ENCODE data around the gene SPDYE4. TPM values are rescaled to one million over a fixed set of nuclear protein-coding genes. Genes with fewer than 3 reads are reported as not detected.

SPDYE4 gene
- total RNA-seq, 3 donors from 2014 or later, result not detected

GRCh38 chr17:8719291-8720246, 38.8 kb downstream of the SPDYE4 start:
- no peaks in the 10 kb centered on the region for H3K4me1 Mint-ChIP-seq (ENCODE audit: low read depth)
- ATAC-seq, result no peak
- no peaks in the 10 kb centered on the region for H3K36me3 Mint-ChIP-seq (ENCODE audit: insufficient read depth)
- H3K9me3 Mint-ChIP-seq, result no peaks in the 10 kb centered on the region
- no peak for DNase-seq
- no peak overlapping the region for H3K4me3 Mint-ChIP-seq
- H3K27me3 Mint-ChIP-seq (ENCODE audit: low read depth), result peaks cover 3% of the 10 kb centered on the region

- Mint-ChIP-seq H3K4me1 (ENCODE audit: low read depth) (no peaks in the 10 kb centered on the region), H3K9me3 (no peaks in the 10 kb centered on the region), H3K36me3 (ENCODE audit: insufficient read depth) (no peaks in the 10 kb centered on the region), H3K27me3 (ENCODE audit: low read depth) (peaks cover 5% of the 10 kb centered on the region), H3K4me3 (no peak overlapping the region)
- ATAC-seq (no peak), DNase-seq (no peak)
Observed at GRCh38 chr17:8718001-8718563, 40.3 kb downstream of the SPDYE4 start.

GRCh38 chr17:8713878-8714277, 44.5 kb downstream of the SPDYE4 start:
- ATAC-seq (no peak), DNase-seq (no peak)
- Mint-ChIP-seq H3K4me3 (no peak overlapping the region), H3K9me3 (no peaks in the 10 kb centered on the region), H3K27me3 (ENCODE audit: low read depth) (peaks cover 13% of the 10 kb centered on the region), H3K36me3 (ENCODE audit: insufficient read depth) (no peaks in the 10 kb centered on the region), H3K4me1 (ENCODE audit: low read depth) (no peaks in the 10 kb centered on the region)

- Mint-ChIP-seq H3K27me3 (ENCODE audit: low read depth) (peaks cover 14% of the 10 kb centered on the region), H3K36me3 (ENCODE audit: insufficient read depth) (no peaks in the 10 kb centered on the region), H3K4me3 (no peak overlapping the region), H3K9me3 (no peaks in the 10 kb centered on the region), H3K4me1 (ENCODE audit: low read depth) (no peaks in the 10 kb centered on the region)
- DNase-seq, result no peak
- ATAC-seq, result no peak
Observed at GRCh38 chr17:8713315-8713714, 45.0 kb downstream of the SPDYE4 start.

DNA sequence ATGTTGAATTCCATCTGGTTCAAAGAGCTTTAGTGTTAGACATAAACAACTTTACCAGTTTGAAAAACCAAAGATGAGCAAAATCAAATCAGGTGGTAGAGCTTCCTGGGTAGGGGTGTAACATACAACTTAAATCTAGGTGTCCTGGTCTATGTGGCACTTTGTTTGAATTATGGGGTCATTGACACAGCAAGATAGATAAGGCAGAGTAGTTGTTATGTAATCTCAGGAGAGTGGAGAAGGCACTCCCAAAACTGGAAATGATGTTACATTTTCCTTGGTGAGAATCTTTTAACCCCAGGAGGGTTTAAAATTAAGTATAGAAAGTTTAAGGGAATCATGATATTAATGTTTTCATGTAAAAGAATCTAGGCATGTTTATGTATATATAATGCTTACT, 45.6 kb downstream of the SPDYE4 start:
- ATAC-seq, result no peak
- H3K27me3 Mint-ChIP-seq (ENCODE audit: low read depth), result peaks cover 20% of the 10 kb centered on the region
- no peak for DNase-seq
- no peaks in the 10 kb centered on the region for H3K9me3 Mint-ChIP-seq
- H3K36me3 Mint-ChIP-seq (ENCODE audit: insufficient read depth), result no peaks in the 10 kb centered on the region
- H3K4me1 Mint-ChIP-seq (ENCODE audit: low read depth), result no peaks in the 10 kb centered on the region
- no peak overlapping the region for H3K4me3 Mint-ChIP-seq

DNA sequence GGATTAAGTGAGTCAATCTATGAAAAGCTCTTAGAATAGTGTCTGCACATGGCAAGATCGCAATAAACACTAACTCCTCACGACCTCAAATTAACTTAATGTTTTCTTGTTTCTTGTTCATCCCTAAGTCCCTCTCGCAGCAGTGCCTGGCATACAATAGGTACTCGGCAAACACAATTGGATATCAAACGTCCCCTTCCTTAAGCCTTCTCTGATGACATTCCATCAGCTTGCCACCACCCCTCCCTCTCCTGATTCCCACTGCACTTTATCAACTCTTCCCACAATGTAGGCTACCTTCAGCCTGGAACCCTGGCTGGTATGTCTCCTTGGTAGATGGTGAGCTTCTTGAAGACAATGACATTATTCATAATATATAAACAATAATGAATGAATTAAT, 47.1 kb downstream of the SPDYE4 start:
- DNase-seq (no peak), ATAC-seq (no peak)
- Mint-ChIP-seq H3K36me3 (ENCODE audit: insufficient read depth) (no peaks in the 10 kb centered on the region), H3K4me1 (ENCODE audit: low read depth) (no peaks in the 10 kb centered on the region), H3K4me3 (no peak overlapping the region), H3K27me3 (ENCODE audit: low read depth) (peaks cover 23% of the 10 kb centered on the region), H3K9me3 (no peaks in the 10 kb centered on the region)

- H3K4me1 Mint-ChIP-seq (ENCODE audit: low read depth), result no peaks in the 10 kb centered on the region
- H3K36me3 Mint-ChIP-seq (ENCODE audit: insufficient read depth), result no peaks in the 10 kb centered on the region
- ATAC-seq, result no peak
- peaks cover 23% of the 10 kb centered on the region for H3K27me3 Mint-ChIP-seq (ENCODE audit: low read depth)
- H3K9me3 Mint-ChIP-seq, result no peaks in the 10 kb centered on the region
- H3K4me3 Mint-ChIP-seq, result no peak overlapping the region
- no peak for DNase-seq
Observed at GRCh38 chr17:8710813-8711212, 47.5 kb downstream of the SPDYE4 start.

DNA sequence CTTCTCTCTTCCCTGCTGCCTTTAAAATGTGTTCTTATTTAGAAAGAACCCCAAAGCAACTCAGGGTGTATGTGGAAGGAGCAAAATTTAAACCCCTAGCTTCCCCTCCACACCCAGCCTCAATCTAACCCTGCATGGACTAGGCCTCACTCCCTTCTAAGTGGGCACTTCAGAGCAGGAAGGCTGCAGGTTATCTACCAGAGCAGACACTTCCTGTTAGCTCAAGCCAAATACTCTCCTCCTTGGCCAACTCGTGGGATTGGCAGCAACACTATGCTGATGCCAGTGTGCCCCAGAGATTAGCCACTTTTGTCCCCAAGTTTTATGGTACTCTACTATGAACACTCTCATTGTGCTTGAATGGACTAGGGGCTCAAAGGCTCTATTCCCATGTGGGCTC, 49.3 kb downstream of the SPDYE4 start:
- ATAC-seq (no peak), DNase-seq (no peak)
- Mint-ChIP-seq H3K9me3 (no peaks in the 10 kb centered on the region), H3K27me3 (ENCODE audit: low read depth) (peaks cover 27% of the 10 kb centered on the region), H3K4me3 (no peak overlapping the region), H3K36me3 (ENCODE audit: insufficient read depth) (no peaks in the 10 kb centered on the region), H3K4me1 (ENCODE audit: low read depth) (no peaks in the 10 kb centered on the region)

DNA sequence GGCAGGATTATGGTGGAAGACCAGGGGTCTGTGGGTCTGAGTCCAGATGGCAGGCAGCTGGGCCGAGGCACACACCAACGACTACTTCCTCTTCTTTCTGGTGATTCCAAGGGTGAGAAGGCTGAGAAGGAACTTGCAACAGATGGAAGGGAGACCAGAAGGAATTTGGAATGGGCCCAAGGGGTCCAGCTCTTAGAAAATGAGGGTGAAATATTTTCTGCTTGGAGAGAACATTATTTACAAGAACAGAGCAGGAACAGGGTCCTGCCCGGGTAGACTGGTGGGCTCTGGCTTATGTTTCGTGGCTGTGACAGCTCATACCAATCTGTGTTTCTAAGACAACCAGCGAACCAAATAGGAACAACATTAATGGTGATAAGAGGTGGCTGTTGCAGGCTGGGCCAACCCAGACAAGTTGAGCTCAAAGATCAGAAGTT, 50.3 kb downstream of the SPDYE4 start:
- Mint-ChIP-seq H3K9me3 (no peaks in the 10 kb centered on the region), H3K36me3 (ENCODE audit: insufficient read depth) (no peaks in the 10 kb centered on the region), H3K27me3 (ENCODE audit: low read depth) (peaks cover 31% of the 10 kb centered on the region), H3K4me1 (ENCODE audit: low read depth) (no peaks in the 10 kb centered on the region), H3K4me3 (no peak overlapping the region)
- DNase-seq (no peak), ATAC-seq (no peak)

DNA sequence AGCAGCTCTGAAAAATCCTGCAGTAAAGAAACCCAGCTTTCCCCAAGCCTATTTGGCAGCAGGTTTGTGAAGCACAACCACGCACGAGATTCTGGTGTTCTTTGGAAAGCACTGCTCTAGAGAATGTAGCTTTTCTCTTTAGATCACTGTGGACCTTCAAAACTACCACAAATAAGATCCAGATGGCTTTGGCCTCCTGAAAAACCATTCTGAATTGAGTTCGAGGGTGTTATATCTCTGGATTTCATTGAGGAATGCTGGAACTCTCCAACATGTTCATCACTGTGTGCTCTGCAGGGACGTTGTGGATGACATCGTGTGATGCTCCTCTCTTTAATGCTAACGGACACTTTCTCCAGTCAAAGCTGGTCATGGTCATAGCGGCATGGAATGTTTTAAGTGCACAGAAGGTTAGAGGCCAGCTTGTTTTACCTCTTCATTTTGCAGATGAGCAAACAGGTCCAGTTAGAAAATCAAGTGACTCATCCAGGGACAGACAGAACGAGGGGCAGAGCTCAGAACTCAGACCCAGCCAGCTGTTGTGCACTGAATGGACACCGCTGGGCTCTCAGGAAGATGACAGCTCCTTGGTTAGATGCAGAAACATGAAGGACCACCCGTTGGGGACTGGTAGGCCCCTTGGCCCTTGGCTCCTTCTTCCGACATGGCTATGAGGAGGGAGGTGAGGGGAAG, 50.9 kb downstream of the SPDYE4 start:
- Mint-ChIP-seq H3K9me3 (no peaks in the 10 kb centered on the region), H3K27me3 (ENCODE audit: low read depth) (peaks cover 31% of the 10 kb centered on the region), H3K4me1 (ENCODE audit: low read depth) (no peaks in the 10 kb centered on the region), H3K36me3 (ENCODE audit: insufficient read depth) (no peaks in the 10 kb centered on the region), H3K4me3 (no peak overlapping the region)
- ATAC-seq (no peak), DNase-seq (no peak)

GRCh38 chr17:8706431-8706830, 51.9 kb downstream of the SPDYE4 start:
- no peak for DNase-seq
- ATAC-seq, result no peak
- no peaks in the 10 kb centered on the region for H3K36me3 Mint-ChIP-seq (ENCODE audit: insufficient read depth)
- no peaks in the 10 kb centered on the region for H3K4me1 Mint-ChIP-seq (ENCODE audit: low read depth)
- peaks cover 31% of the 10 kb centered on the region for H3K27me3 Mint-ChIP-seq (ENCODE audit: low read depth)
- no peak overlapping the region for H3K4me3 Mint-ChIP-seq
- no peaks in the 10 kb centered on the region for H3K9me3 Mint-ChIP-seq

DNA sequence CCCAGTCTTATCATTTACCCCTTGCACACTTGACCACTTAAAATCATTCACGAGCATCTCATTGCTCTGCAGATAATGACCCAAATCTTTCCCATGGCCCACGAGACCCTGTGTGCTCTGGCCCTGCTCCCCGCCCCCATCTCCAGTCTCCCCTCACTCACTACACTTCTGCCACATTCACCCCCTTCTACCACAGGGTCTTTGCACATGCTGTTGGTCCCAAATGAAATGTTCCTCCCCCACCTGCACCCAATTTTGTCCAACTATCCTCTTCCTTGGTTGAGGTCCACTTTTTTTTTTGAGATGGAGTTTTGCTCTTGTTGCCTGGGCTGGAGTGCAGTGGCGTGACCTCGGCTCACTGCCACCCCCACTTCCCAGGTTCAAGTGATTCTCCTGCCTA, 52.9 kb downstream of the SPDYE4 start:
- no peaks in the 10 kb centered on the region for H3K9me3 Mint-ChIP-seq

GRCh38 chr17:8703001-8703400, 55.3 kb downstream of the SPDYE4 start:
- Mint-ChIP-seq H3K27me3 (ENCODE audit: low read depth) (peaks cover 22% of the 10 kb centered on the region), H3K4me1 (ENCODE audit: low read depth) (no peaks in the 10 kb centered on the region), H3K4me3 (no peak overlapping the region), H3K36me3 (ENCODE audit: insufficient read depth) (no peaks in the 10 kb centered on the region), H3K9me3 (no peaks in the 10 kb centered on the region)
- DNase-seq, result no peak
- no peak for ATAC-seq

More for the DNA sequence above, 52.9 kb downstream of the SPDYE4 start:
- DNase-seq (no peak), ATAC-seq (no peak)
- Mint-ChIP-seq H3K36me3 (ENCODE audit: insufficient read depth) (no peaks in the 10 kb centered on the region), H3K27me3 (ENCODE audit: low read depth) (peaks cover 24% of the 10 kb centered on the region), H3K4me1 (ENCODE audit: low read depth) (no peaks in the 10 kb centered on the region), H3K4me3 (no peak overlapping the region)

- Mint-ChIP-seq H3K27me3 (ENCODE audit: low read depth) (peaks cover 17% of the 10 kb centered on the region), H3K4me3 (no peak overlapping the region), H3K36me3 (ENCODE audit: insufficient read depth) (no peaks in the 10 kb centered on the region), H3K4me1 (ENCODE audit: low read depth) (no peaks in the 10 kb centered on the region), H3K9me3 (no peaks in the 10 kb centered on the region)
- no peak for DNase-seq
- ATAC-seq, result no peak
Observed at GRCh38 chr17:8701754-8702153, 56.6 kb downstream of the SPDYE4 start.
